ENCODE measurements around the gene RAB40B. TPM values are rescaled to one million over a fixed set of nuclear protein-coding genes. Genes with fewer than 3 reads are reported as not detected.

Gene RAB40B
- total and polyA plus RNA-seq, 2 of the 13 experiments (the other 11 are each of a cell fraction or from before 2014, with no cell fraction given) = 6.2 to 6.5 TPM

DNA sequence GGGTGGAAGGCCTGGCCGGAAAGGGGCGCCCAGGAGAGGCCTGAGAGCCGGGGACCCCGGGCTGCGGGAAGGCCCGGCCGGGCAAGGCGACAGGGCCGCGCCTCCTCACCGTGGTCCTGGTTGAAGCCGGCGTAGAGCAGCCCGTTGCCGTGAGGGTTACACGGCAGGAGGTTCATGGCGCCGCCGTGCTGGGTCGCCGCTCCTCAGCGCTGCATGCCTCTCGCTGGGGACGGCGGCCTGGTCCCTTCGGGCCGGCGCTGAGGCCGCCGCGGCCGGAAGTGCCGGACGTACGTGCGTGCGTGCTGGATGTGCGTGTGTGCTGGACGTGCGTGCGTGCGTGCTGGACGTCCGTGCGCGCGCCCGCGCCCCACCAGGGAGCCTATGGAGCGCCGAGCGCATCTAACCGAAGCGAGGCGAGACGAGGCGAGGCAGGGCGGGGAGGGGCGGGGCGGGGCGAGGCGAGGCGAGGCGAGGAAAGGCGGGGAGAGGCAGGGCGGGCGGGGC lies 50.3 kb downstream of the RAB40B start, which contains the start of gene WDR45B (continued):
- TF ChIP-seq ASH2L (IDR thresholded peaks at IDR 0.05; ENCODE audit: insufficient read length, low read depth, low read length) (peak; percentile 75), ZNF484 (CRISPR knock-in tag; IDR thresholded peaks at IDR 0.05; ENCODE audit: borderline replicate concordance, low read depth) (no peak), ZNF569 (CRISPR knock-in tag; IDR thresholded peaks at IDR 0.05; ENCODE audit: borderline replicate concordance) (no peak), POGZ (CRISPR knock-in tag; IDR thresholded peaks at IDR 0.05) (peak; percentile 74; the same call in 1 of the 2 replicates), ZNF746 (CRISPR knock-in tag; IDR thresholded peaks at IDR 0.05) (no peak), ZBTB42 (CRISPR knock-in tag; IDR thresholded peaks at IDR 0.05) (no peak; the same call in 1 of the 2 replicates), ZNF337 (CRISPR knock-in tag; IDR thresholded peaks at IDR 0.05; ENCODE audit: borderline replicate concordance, low read depth) (no peak), KDM5A (IDR thresholded peaks at IDR 0.05; ENCODE audit: borderline replicate concordance, low read length) (no peak), NR2F6 (IDR thresholded peaks at IDR 0.05) (no peak), NR2F6 (CRISPR knock-in tag; IDR thresholded peaks at IDR 0.05) (peak; percentile 49; the same call in 1 of the 2 replicates), THAP11 (CRISPR knock-in tag; IDR thresholded peaks at IDR 0.05) (peak; percentile 93), KMT2A (CRISPR knock-in tag; IDR thresholded peaks at IDR 0.05) (peak; percentile 85), SOX5 (CRISPR knock-in tag; IDR thresholded peaks at IDR 0.05; ENCODE audit: borderline replicate concordance) (peak; percentile 53; the same call in 1 of the 2 replicates), ZNF615 (CRISPR knock-in tag; IDR thresholded peaks at IDR 0.05; ENCODE audit: borderline replicate concordance) (no peak), TBL1XR1 (IDR thresholded peaks at IDR 0.05; ENCODE audit: borderline replicate concordance, low read length, partially characterized antibody) (peak; percentile 66), ZNF782 (CRISPR knock-in tag; IDR thresholded peaks at IDR 0.05; ENCODE audit: borderline replicate concordance) (peak; percentile 88; the same call in 1 of the 2 replicates), ZNF251 (CRISPR knock-in tag; IDR thresholded peaks at IDR 0.05) (no peak), KAT8 (CRISPR knock-in tag; IDR thresholded peaks at IDR 0.05) (peak; percentile 92), GFI1 (CRISPR knock-in tag; IDR thresholded peaks at IDR 0.05; ENCODE audit: borderline replicate concordance) (no peak), NCOR1 (IDR thresholded peaks at IDR 0.05; ENCODE audit: borderline replicate concordance, low read length) (no peak), ZNF121 (CRISPR knock-in tag; IDR thresholded peaks at IDR 0.05) (no peak; the same call in 1 of the 2 replicates), ZSCAN30 (CRISPR knock-in tag; IDR thresholded peaks at IDR 0.05) (no peak)
- TF ChIP-seq, protein P1, sequence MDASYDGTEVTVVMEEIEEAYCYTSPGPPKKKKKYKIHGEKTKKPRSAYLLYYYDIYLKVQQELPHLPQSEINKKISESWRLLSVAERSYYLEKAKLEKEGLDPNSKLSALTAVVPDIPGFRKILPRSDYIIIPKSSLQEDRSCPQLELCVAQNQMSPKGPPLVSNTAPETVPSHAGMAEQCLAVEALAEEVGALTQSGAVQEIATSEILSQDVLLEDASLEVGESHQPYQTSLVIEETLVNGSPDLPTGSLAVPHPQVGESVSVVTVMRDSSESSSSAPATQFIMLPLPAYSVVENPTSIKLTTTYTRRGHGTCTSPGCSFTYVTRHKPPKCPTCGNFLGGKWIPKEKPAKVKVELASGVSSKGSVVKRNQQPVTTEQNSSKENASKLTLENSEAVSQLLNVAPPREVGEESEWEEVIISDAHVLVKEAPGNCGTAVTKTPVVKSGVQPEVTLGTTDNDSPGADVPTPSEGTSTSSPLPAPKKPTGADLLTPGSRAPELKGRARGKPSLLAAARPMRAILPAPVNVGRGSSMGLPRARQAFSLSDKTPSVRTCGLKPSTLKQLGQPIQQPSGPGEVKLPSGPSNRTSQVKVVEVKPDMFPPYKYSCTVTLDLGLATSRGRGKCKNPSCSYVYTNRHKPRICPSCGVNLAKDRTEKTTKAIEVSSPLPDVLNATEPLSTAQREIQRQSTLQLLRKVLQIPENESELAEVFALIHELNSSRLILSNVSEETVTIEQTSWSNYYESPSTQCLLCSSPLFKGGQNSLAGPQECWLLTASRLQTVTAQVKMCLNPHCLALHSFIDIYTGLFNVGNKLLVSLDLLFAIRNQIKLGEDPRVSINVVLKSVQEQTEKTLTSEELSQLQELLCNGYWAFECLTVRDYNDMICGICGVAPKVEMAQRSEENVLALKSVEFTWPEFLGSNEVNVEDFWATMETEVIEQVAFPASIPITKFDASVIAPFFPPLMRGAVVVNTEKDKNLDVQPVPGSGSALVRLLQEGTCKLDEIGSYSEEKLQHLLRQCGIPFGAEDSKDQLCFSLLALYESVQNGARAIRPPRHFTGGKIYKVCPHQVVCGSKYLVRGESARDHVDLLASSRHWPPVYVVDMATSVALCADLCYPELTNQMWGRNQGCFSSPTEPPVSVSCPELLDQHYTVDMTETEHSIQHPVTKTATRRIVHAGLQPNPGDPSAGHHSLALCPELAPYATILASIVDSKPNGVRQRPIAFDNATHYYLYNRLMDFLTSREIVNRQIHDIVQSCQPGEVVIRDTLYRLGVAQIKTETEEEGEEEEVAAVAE (CRISPR knock-in tag; IDR thresholded peaks at IDR 0.05; ENCODE audit: borderline replicate concordance) = no peak
- TF ChIP-seq, protein P2, sequence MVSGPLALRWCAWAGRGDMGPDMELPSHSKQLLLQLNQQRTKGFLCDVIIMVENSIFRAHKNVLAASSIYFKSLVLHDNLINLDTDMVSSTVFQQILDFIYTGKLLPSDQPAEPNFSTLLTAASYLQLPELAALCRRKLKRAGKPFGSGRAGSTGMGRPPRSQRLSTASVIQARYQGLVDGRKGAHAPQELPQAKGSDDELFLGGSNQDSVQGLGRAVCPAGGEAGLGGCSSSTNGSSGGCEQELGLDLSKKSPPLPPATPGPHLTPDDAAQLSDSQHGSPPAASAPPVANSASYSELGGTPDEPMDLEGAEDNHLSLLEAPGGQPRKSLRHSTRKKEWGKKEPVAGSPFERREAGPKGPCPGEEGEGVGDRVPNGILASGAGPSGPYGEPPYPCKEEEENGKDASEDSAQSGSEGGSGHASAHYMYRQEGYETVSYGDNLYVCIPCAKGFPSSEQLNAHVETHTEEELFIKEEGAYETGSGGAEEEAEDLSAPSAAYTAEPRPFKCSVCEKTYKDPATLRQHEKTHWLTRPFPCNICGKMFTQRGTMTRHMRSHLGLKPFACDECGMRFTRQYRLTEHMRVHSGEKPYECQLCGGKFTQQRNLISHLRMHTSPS (CRISPR knock-in tag; IDR thresholded peaks at IDR 0.05; ENCODE audit: low read depth) = no peak; the same call in 1 of the 2 replicates
